Lung (tissue), 12 donors: Measurements from ENCODE around the gene GPI. TPM values are rescaled to one million over a fixed set of nuclear protein-coding genes. Genes with fewer than 3 reads are reported as not detected.

Experiments used
- ATAC-seq: fragments of 200-7000 bp; cut with Tn5 transposase; one replicate; pipeline ENCODE4 v1.9.1; 2020; ENCODE audit warnings: moderate number of reproducible peaks; ENCODE audit not compliant: insufficient read depth, low FRiP score
- DNase-seq, 3 donors: peaks; one replicate each; pipeline ENCODE4 v3.0.0-alpha.2; 2013 to 2017
- H3K27ac ChIP-seq, 2 donors: one replicate each; pipeline ENCODE4 v1.5.1; 2013; ENCODE audit warnings: mild to moderate bottlenecking in 2 of 2, moderate library complexity in 2 of 2, control low read depth in 1 of 2, inconsistent platforms in 1 of 2, low read depth in 1 of 2, low read length in 1 of 2
- H3K27me3 ChIP-seq, 3 donors: one replicate each; pipeline ENCODE4 v1.5.1; 2013; ENCODE audit warnings: low read length in 2 of 3; ENCODE audit not compliant: control insufficient read depth in 3 of 3, insufficient read depth in 3 of 3
- H3K36me3 ChIP-seq, 4 donors: one replicate each; pipeline ENCODE4 v1.5.1; 2013; ENCODE audit warnings: low read length in 4 of 4, mild to moderate bottlenecking in 1 of 4, moderate library complexity in 1 of 4; ENCODE audit not compliant: control insufficient read depth in 4 of 4, insufficient read depth in 4 of 4
- H3K4me1 ChIP-seq, 5 donors: one replicate each; pipeline ENCODE4 v1.5.1; 2013; ENCODE audit warnings: low read length in 5 of 5, mild to moderate bottlenecking in 2 of 5, moderate library complexity in 1 of 5; ENCODE audit not compliant: control insufficient read depth in 5 of 5, insufficient read depth in 5 of 5
- H3K4me3 ChIP-seq: one replicate; pipeline ENCODE4 v1.5.1; 2013; ENCODE audit warnings: mild to moderate bottlenecking, control low read depth, moderate library complexity
- H3K9ac ChIP-seq, 2 donors: one replicate each; pipeline ENCODE4 v1.5.1; 2013; ENCODE audit warnings: low read length in 2 of 2, control low read depth in 1 of 2; ENCODE audit not compliant: insufficient read depth in 1 of 2
- H3K9me3 ChIP-seq, 4 donors: one replicate each; pipeline ENCODE4 v1.5.1; 2013; ENCODE audit warnings: low read length in 3 of 4, mild to moderate bottlenecking in 1 of 4, moderate library complexity in 1 of 4; ENCODE audit not compliant: control insufficient read depth in 4 of 4, insufficient read depth in 3 of 4
- CTCF ChIP-seq: IDR thresholded peaks from 2 replicates; pipeline ENCODE4 v1.5.1; 2012; ENCODE audit warnings: mild to moderate bottlenecking; ENCODE audit errors: control extremely low read depth, extremely low read depth
- WGBS, 2 donors: extraction: QIAGEN DNeasy Blood & Tissue Kit; methylation state at CpG; one replicate each; pipeline ENCODE4 v1.1.7; 2013; 5-methylcytosine and 5-hydroxymethylcytosine counted together
- polyA plus RNA-seq, 2 donors: library from polyadenylated mRNA; stranded (reverse); fragments of 200-250 nt; gene quantifications; one replicate each; pipeline ENCODE4 v1.2.1, GENCODE V29; 2013
- total RNA-seq, 2 donors: library from RNA; depleted of rRNA in 1 of 2; stranded (reverse); fragments of >200 nt in 1 of 2; gene quantifications; one replicate each; pipeline ENCODE4 v1.2.1, GENCODE V29; 2014 to 2021
- donor health status: control.
- donor health status: control.
- donor health status: Bipolar disorder and iron deficiency.
- donor health status: healthy.
- donor health status: DM: yes; HTN: yes; CAD: no.

GPI gene
- total and polyA plus RNA-seq, 4 donors = 79.8 to 225 (median 121) TPM

GRCh38 chr19:34426096-34426661 lies 61.2 kb downstream of the GPI start:
- DNase-seq = no peak
- Histone ChIP-seq H3K4me1 (peaks cover under 1 to 24% (median 8%) of the 10 kb centered on the region in 5 donors), H3K4me3 (no peak overlapping the region), H3K36me3 (peaks cover 0 to 6% (median 0%) of the 10 kb centered on the region in 4 donors), H3K27me3 (no peaks in the 10 kb centered on the region), H3K9me3 (peaks cover 0 to 1% (median 0%) of the 10 kb centered on the region in 4 donors), H3K9ac (no peak overlapping the region), H3K27ac (no peak overlapping the region)
- no peak for ATAC-seq
- 90 to 94% methylated on average over 8 of the region's 8 CpGs for WGBS, 2 donors
- TF ChIP-seq CTCF = no peak

- peak in 2 of 3 donors; percentile 32 to 33 for DNase-seq
- 0 to 1% methylated on average over 61 to 68 of the region's 68 CpGs for WGBS, 2 donors
- Histone ChIP-seq H3K27me3 (no peaks in the 10 kb centered on the region), H3K4me1 (peaks cover 6 to 24% (median 10%) of the 10 kb centered on the region in 5 donors), H3K27ac (peak overlapping the region; percentile 86 to 91), H3K36me3 (peaks cover 2 to 5% (median 4%) of the 10 kb centered on the region in 4 donors), H3K9me3 (no peaks in the 10 kb centered on the region), H3K9ac (peak overlapping the region; percentile 50 to 94), H3K4me3 (peak overlapping the region; percentile 90)
- no peak for TF ChIP-seq CTCF
- ATAC-seq = peak; percentile 65
Measured at GRCh38 chr19:34428549-34429285, 63.7 kb downstream of the GPI start.

GRCh38 chr19:34429553-34429952 lies 64.6 kb downstream of the GPI start:
- no peak for ATAC-seq
- no peak for TF ChIP-seq CTCF
- H3K4me3 ChIP-seq = no peak overlapping the region
- peaks cover 2 to 12% (median 7%) of the 10 kb centered on the region in 4 donors for H3K36me3 ChIP-seq
- WGBS, 2 donors = 74 to 83% methylated on average over 9 of the region's 9 CpGs
- no peak overlapping the region for H3K27ac ChIP-seq
- H3K9me3 ChIP-seq = no peaks in the 10 kb centered on the region
- no peaks in the 10 kb centered on the region for H3K27me3 ChIP-seq
- DNase-seq = no peak
- peaks cover 6 to 24% (median 10%) of the 10 kb centered on the region in 5 donors for H3K4me1 ChIP-seq
- H3K9ac ChIP-seq = peak overlapping the region in 1 of 2 donors; percentile 94
